Nephron (organoid): ENCODE data around the gene CEMIP.

ENCODE experiments used
- H3K27ac Mint-ChIP-seq, 3 experiments: 2 replicates each; pipeline ENCODE4 v1.8.0; 2020; ENCODE audit warnings: mixed read lengths in 3 of 3, mild to moderate bottlenecking in 2 of 3, moderate library complexity in 1 of 3
- H3K27me3 Mint-ChIP-seq: 2 replicates; pipeline ENCODE4 v1.8.0; 2021; ENCODE audit warnings: low read depth, mild to moderate bottlenecking, moderate library complexity, mixed read lengths
- H3K36me3 Mint-ChIP-seq: 2 replicates; pipeline ENCODE4 v1.8.0; 2020; ENCODE audit warnings: low read depth, mixed read lengths
- H3K4me1 Mint-ChIP-seq: 2 replicates; pipeline ENCODE4 v1.8.0; 2020; ENCODE audit warnings: mixed read lengths
- H3K4me3 Mint-ChIP-seq, 3 experiments: 2 replicates each; pipeline ENCODE4 v1.8.0; 2020; ENCODE audit warnings: mild to moderate bottlenecking in 3 of 3, mixed read lengths in 3 of 3, moderate library complexity in 2 of 3
- H3K9me3 Mint-ChIP-seq: 2 replicates; pipeline ENCODE4 v1.8.0; 2020; ENCODE audit warnings: mixed read lengths
- TF ChIP-seq, protein P1 (sequence below), 3 experiments: fragments of 200-600 bp; sonication (generic); IDR thresholded peaks; one replicate each; pipeline ENCODE4 v1.5.0; 2021; ENCODE audit warnings: antibody characterized with exemption in 3 of 3; ENCODE audit not compliant: unreplicated experiment in 3 of 3

Gene CEMIP

DNA sequence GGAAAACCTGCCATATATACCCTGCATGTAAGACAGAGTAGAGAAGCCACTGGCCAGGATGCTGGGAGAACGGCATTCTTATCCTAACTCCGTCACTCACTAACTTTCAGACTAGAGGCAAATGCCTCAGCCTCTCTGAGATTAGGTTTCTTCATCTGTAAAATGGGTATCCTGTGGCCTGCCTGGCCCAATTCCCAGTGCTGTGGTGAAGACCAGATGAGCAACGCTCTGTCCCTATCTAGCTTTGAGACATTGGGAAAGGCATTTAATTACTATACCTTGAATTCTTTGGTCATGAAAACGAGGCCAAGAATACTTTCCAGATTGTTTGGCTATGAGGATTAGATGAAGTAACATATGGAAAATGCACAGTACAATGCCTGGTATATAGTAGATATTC is 35.9 kb downstream of the CEMIP start:
- no peak overlapping the region for H3K27ac Mint-ChIP-seq
- no peaks in the 10 kb centered on the region for H3K36me3 Mint-ChIP-seq
- H3K27me3 Mint-ChIP-seq = peaks cover 7% of the 10 kb centered on the region
- no peaks in the 10 kb centered on the region for H3K4me1 Mint-ChIP-seq
- H3K9me3 Mint-ChIP-seq = no peaks in the 10 kb centered on the region
- no peak overlapping the region for H3K4me3 Mint-ChIP-seq
- TF ChIP-seq, protein P1, sequence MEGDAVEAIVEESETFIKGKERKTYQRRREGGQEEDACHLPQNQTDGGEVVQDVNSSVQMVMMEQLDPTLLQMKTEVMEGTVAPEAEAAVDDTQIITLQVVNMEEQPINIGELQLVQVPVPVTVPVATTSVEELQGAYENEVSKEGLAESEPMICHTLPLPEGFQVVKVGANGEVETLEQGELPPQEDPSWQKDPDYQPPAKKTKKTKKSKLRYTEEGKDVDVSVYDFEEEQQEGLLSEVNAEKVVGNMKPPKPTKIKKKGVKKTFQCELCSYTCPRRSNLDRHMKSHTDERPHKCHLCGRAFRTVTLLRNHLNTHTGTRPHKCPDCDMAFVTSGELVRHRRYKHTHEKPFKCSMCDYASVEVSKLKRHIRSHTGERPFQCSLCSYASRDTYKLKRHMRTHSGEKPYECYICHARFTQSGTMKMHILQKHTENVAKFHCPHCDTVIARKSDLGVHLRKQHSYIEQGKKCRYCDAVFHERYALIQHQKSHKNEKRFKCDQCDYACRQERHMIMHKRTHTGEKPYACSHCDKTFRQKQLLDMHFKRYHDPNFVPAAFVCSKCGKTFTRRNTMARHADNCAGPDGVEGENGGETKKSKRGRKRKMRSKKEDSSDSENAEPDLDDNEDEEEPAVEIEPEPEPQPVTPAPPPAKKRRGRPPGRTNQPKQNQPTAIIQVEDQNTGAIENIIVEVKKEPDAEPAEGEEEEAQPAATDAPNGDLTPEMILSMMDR (IDR thresholded peaks at IDR 0.05; ENCODE audit: unreplicated experiment in 3 of 3) = no peak

DNA sequence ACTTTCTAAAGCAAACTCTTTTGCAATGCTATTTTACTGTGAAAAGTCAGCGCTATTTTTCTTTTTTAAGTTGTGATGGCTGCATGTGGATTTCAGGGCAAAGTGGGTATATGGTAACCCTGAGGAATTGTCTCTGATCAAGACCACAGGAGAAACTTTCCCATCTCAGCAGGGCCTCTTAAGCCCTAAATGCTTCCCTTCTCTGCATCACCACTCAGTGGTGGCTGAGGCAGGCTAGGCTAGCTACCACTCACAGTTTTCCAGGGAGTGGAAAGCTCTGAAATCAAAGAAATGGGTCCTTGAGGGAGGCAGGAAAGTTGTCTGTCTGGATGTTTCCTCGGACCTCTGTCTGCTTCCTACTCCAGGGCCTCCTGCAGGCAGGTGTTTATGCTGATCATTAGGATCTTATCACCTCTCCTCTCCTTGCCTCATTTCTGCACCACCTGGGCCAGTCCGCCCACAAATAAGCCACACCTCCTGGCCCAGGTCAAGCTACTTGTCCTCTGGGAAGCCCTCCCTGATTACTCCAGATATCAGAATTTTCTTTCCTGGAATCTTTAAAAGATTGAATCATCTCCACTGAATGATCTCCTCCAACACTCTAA is 37.0 kb downstream of the CEMIP start:
- H3K9me3 Mint-ChIP-seq = no peaks in the 10 kb centered on the region
- H3K27ac Mint-ChIP-seq = no peak overlapping the region
- no peak overlapping the region for H3K4me3 Mint-ChIP-seq
- H3K4me1 Mint-ChIP-seq = no peaks in the 10 kb centered on the region
- H3K36me3 Mint-ChIP-seq = no peaks in the 10 kb centered on the region
- TF ChIP-seq, protein P1 (IDR thresholded peaks at IDR 0.05; ENCODE audit: unreplicated experiment in 3 of 3) = no peak
- peaks cover 7% of the 10 kb centered on the region for H3K27me3 Mint-ChIP-seq

DNA sequence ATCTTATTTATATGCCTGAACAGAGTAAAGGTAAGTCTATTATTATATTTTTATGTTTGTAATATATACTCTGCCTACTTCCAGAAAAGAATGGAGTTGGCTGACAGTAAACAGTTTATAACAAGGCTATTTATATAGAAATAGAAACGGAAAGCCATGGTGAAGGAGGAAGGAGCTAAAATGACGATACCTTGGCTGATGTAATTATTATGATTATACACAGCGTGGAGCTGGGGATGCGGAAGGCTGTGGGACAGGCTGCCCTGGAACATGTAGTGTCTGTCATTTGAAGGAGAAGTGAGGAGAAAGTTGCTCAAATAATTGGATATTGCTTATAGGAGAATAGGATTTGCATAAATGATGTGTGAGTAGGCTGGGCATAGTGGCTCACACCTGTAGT is 37.8 kb downstream of the CEMIP start:
- H3K9me3 Mint-ChIP-seq = no peaks in the 10 kb centered on the region
- H3K27me3 Mint-ChIP-seq = peaks cover 7% of the 10 kb centered on the region
- TF ChIP-seq, protein P1 (IDR thresholded peaks at IDR 0.05; ENCODE audit: unreplicated experiment in 3 of 3) = no peak
- H3K27ac Mint-ChIP-seq = no peak overlapping the region
- no peaks in the 10 kb centered on the region for H3K4me1 Mint-ChIP-seq
- H3K4me3 Mint-ChIP-seq = no peak overlapping the region
- H3K36me3 Mint-ChIP-seq = no peaks in the 10 kb centered on the region

DNA sequence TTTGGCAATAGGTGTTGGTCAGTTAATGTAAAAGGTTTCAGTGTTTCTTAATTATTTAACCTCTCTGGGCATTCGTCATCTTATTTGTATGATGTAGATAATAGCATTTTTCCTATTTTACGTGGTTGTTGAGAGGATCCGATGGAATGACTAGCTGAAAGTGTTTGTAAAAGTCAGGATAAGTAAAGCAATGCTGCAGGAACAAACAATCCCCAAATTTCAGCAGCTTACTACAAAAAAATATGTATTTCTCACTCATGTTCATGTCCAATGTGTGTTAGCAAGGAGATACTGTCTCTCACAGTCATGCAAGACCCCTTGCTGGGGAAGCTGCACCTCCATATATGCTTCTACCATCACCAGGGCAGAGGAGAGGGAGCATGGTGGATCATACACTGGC is 38.7 kb downstream of the CEMIP start:
- H3K9me3 Mint-ChIP-seq = no peaks in the 10 kb centered on the region
- H3K36me3 Mint-ChIP-seq = no peaks in the 10 kb centered on the region
- TF ChIP-seq, protein P1 (IDR thresholded peaks at IDR 0.05; ENCODE audit: unreplicated experiment in 3 of 3) = no peak
- H3K27me3 Mint-ChIP-seq = peaks cover 7% of the 10 kb centered on the region
- H3K4me3 Mint-ChIP-seq = no peak overlapping the region
- peaks cover 3% of the 10 kb centered on the region for H3K4me1 Mint-ChIP-seq
- no peak overlapping the region for H3K27ac Mint-ChIP-seq

DNA sequence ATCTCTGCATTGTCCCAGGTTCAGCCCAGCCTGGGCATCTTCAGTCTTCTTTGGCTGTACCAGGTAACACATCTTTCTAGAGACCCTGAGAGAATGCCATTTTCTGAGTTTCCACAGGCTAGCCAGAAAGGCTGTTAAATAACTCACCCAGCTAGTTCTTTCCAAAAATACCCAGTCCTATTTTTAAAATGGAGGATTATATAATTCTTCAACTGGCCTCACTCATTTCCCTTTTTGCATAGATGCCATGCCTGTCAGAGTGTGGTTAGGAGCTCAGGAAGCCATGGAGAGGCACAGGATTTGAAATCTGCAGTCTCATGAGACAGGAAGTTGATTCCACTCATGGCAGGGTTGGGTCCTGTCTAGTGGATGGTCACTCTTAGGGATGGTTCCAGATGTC is 39.8 kb downstream of the CEMIP start:
- TF ChIP-seq, protein P1 (IDR thresholded peaks at IDR 0.05; ENCODE audit: unreplicated experiment in 3 of 3) = no peak
- H3K27me3 Mint-ChIP-seq = peaks cover 7% of the 10 kb centered on the region

DNA sequence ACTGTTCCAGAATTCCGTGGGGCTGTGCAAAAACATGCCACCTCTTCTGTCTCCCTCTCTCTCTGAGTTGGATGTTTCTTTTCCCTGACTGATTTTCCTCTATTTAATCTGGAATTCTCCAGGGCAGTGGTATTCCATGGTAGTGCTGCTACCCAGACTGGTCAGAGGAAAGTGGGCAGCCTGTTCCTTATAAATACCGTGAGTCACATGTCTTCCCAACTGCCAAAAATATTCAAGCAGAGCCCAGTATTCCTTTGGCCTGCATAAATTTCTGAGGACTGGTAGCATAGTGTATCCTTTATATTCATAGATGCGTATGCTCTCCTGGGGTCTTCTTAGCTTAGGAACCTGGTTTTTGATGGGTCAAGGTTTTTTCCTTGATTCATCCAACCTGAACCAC is 40.9 kb downstream of the CEMIP start:
- Mint-ChIP-seq H3K27me3 (peaks cover 5% of the 10 kb centered on the region), H3K27ac (no peak overlapping the region), H3K4me3 (no peak overlapping the region), H3K9me3 (no peaks in the 10 kb centered on the region), H3K4me1 (peaks cover 5% of the 10 kb centered on the region), H3K36me3 (no peaks in the 10 kb centered on the region)
- TF ChIP-seq, protein P1 (IDR thresholded peaks at IDR 0.05; ENCODE audit: unreplicated experiment in 3 of 3) = no peak

More for the DNA sequence above, 39.8 kb downstream of the CEMIP start:
- H3K27ac Mint-ChIP-seq = no peak overlapping the region
- H3K4me3 Mint-ChIP-seq = no peak overlapping the region
- peaks cover 5% of the 10 kb centered on the region for H3K4me1 Mint-ChIP-seq
- no peaks in the 10 kb centered on the region for H3K36me3 Mint-ChIP-seq
- no peaks in the 10 kb centered on the region for H3K9me3 Mint-ChIP-seq
